ENCODE results near the gene POFUT2. TPM values are rescaled to one million over a fixed set of nuclear protein-coding genes. Genes with fewer than 3 reads are reported as not detected.

Gene POFUT2
- total RNA-seq, 1 donor from 2014 or later: 38.3 TPM

DNA sequence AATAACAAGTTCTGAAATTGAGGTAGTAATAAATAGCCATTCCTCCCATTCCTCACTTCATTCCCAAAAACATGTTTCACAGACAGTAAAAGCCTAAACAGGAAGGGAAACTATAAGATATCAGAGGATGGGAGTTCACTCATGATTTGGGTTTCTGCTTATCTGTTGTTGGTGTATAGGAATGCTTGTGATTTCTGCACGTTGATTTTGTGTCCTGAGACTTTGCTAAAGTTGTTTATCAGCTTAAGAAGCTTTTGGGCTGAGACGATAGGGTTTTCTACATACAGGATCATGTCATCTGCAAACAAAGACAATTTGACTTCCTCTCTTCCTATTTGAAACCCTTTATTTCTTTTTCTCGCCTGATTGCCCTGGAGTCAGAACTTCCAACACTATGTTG, 26.0 kb upstream of the POFUT2 start:
- Histone ChIP-seq H3K4me3 (no peak overlapping the region), H3K27ac (no peak overlapping the region), H3K27me3 (no peaks in the 10 kb centered on the region), H3K36me3 (no peaks in the 10 kb centered on the region), H3K9me3 (no peaks in the 10 kb centered on the region), H3K4me1 (peaks cover 23% of the 10 kb centered on the region)
- TF ChIP-seq POLR2AphosphoS5 (IDR thresholded peaks at IDR 0.05; ENCODE audit: insufficient read depth in 1 of 2, low read depth in 1 of 2) (no peak), POLR2A (IDR thresholded peaks at IDR 0.05) (no peak)
- TF ChIP-seq, protein P1, sequence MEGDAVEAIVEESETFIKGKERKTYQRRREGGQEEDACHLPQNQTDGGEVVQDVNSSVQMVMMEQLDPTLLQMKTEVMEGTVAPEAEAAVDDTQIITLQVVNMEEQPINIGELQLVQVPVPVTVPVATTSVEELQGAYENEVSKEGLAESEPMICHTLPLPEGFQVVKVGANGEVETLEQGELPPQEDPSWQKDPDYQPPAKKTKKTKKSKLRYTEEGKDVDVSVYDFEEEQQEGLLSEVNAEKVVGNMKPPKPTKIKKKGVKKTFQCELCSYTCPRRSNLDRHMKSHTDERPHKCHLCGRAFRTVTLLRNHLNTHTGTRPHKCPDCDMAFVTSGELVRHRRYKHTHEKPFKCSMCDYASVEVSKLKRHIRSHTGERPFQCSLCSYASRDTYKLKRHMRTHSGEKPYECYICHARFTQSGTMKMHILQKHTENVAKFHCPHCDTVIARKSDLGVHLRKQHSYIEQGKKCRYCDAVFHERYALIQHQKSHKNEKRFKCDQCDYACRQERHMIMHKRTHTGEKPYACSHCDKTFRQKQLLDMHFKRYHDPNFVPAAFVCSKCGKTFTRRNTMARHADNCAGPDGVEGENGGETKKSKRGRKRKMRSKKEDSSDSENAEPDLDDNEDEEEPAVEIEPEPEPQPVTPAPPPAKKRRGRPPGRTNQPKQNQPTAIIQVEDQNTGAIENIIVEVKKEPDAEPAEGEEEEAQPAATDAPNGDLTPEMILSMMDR (IDR thresholded peaks at IDR 0.05): no peak
- intact Hi-C loops (cut with DNase I): no loop called here
- no peak for DNase-seq (ENCODE audit: extremely low spot score in 2 of 2)

DNA sequence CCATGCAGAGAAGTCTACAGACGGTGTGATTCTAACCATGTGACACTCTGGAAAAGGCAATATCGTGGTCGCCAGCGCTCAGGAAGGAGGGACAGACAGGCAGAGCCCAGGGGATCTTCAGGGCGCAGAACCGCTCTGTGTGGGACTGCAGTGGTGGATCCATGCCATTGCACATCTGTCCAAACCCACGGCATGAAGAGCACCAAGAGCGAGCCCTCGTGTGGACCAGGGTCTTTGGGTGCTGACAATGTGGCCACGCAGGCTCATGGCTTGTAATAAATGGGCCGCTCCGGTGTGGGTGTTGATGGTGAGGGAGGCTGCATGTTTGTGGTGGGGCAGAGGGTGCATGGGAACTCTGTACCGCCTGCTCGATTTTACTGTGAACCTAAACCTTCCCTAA, 25.3 kb upstream of the POFUT2 start:
- TF ChIP-seq POLR2AphosphoS5 (IDR thresholded peaks at IDR 0.05; ENCODE audit: insufficient read depth in 1 of 2, low read depth in 1 of 2) (no peak), POLR2A (IDR thresholded peaks at IDR 0.05) (no peak)
- TF ChIP-seq, protein P1 (IDR thresholded peaks at IDR 0.05): no peak
- no peaks in the 10 kb centered on the region for H3K36me3 ChIP-seq
- intact Hi-C loops (cut with DNase I): no loop called here
- no peak overlapping the region for H3K27ac ChIP-seq
- no peak overlapping the region for H3K4me3 ChIP-seq
- H3K9me3 ChIP-seq: no peaks in the 10 kb centered on the region
- DNase-seq (ENCODE audit: extremely low spot score in 2 of 2): no peak
- no peaks in the 10 kb centered on the region for H3K27me3 ChIP-seq
- H3K4me1 ChIP-seq: peaks cover 23% of the 10 kb centered on the region

GRCh38 chr21:45312296-45312695, 24.6 kb upstream of the POFUT2 start:
- intact Hi-C loops (cut with DNase I): no loop called here
- Histone ChIP-seq H3K4me3 (no peak overlapping the region), H3K27ac (no peak overlapping the region), H3K36me3 (no peaks in the 10 kb centered on the region), H3K4me1 (peaks cover 21% of the 10 kb centered on the region), H3K27me3 (no peaks in the 10 kb centered on the region), H3K9me3 (no peaks in the 10 kb centered on the region)
- TF ChIP-seq, protein P1 (IDR thresholded peaks at IDR 0.05): no peak
- TF ChIP-seq POLR2A (IDR thresholded peaks at IDR 0.05) (no peak), POLR2AphosphoS5 (IDR thresholded peaks at IDR 0.05; ENCODE audit: insufficient read depth in 1 of 2, low read depth in 1 of 2) (no peak)
- no peak for DNase-seq (ENCODE audit: extremely low spot score in 2 of 2)

DNA sequence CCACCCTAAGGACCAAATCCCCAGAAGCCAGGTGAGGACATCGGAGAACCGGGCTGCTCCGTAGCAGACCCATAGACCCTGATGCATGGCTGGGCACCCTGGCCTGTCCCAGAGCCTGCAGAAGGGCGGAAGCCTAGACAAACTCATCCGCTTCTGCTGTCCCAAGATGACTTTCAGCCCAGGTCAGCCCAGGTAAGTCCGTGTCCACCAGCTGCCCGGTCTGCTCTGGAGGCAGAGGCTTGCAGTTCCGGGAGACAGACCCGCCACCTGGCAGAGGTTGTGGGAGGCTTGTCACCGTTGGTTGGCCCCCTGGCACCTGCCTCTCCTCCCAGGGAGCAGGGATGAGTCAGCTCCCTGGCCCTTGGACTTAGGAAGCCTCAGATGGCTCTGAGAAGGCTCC, 22.8 kb upstream of the POFUT2 start:
- Histone ChIP-seq H3K27ac (no peak overlapping the region), H3K4me3 (no peak overlapping the region), H3K4me1 (peaks cover 28% of the 10 kb centered on the region), H3K27me3 (no peaks in the 10 kb centered on the region), H3K9me3 (no peaks in the 10 kb centered on the region), H3K36me3 (no peaks in the 10 kb centered on the region)
- intact Hi-C loops (cut with DNase I): no loop called here
- no peak for DNase-seq (ENCODE audit: extremely low spot score in 2 of 2)
- no peak for TF ChIP-seq POLR2AphosphoS5 (IDR thresholded peaks at IDR 0.05; ENCODE audit: insufficient read depth in 1 of 2, low read depth in 1 of 2)

DNA sequence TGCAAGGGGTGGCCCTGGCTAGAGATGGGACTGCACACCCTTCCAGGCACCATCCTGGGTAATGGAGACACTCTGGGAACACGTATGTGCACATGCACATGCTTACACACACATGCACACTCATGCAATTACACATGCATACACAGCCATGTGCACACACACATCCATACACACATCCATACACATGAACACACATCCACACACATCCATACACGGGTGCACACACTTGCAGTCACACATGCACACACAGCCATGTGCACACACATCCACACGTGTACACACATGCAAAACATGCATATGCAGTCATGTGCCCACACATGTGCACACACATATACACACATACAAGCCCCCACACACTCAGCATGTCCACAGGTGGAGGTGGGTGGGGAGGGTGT, 22.3 kb upstream of the POFUT2 start:
- H3K36me3 ChIP-seq: no peaks in the 10 kb centered on the region
- no peak for TF ChIP-seq POLR2A (IDR thresholded peaks at IDR 0.05)
- TF ChIP-seq, protein P1 (IDR thresholded peaks at IDR 0.05): no peak
- TF ChIP-seq POLR2AphosphoS5 (IDR thresholded peaks at IDR 0.05; ENCODE audit: insufficient read depth in 1 of 2, low read depth in 1 of 2): no peak

More for the DNA sequence above, 22.3 kb upstream of the POFUT2 start:
- H3K27me3 ChIP-seq: no peaks in the 10 kb centered on the region
- no peak overlapping the region for H3K4me3 ChIP-seq
- no peak for DNase-seq (ENCODE audit: extremely low spot score in 2 of 2)
- H3K9me3 ChIP-seq: no peaks in the 10 kb centered on the region
- intact Hi-C loops (cut with DNase I): loop anchor here (2.0 to 5.0 kb wide), 2 partner anchors 15 to 37 kb away; no protein-coding TSS in a partner anchor
- H3K4me1 ChIP-seq: peaks cover 28% of the 10 kb centered on the region
- H3K27ac ChIP-seq: no peak overlapping the region
